Suppressor macrophage treated with lipopolysaccharide for 4 hours (primary cell): ENCODE data around the gene CFAP119.
A peak's percentile ranks its signal among the peaks of the same experiment; 100 is the strongest.

ENCODE experiments used
- DNase-seq: peaks from one replicate; pipeline ENCODE4 v3.0.0-alpha.2; 2020

CFAP119 gene

DNA sequence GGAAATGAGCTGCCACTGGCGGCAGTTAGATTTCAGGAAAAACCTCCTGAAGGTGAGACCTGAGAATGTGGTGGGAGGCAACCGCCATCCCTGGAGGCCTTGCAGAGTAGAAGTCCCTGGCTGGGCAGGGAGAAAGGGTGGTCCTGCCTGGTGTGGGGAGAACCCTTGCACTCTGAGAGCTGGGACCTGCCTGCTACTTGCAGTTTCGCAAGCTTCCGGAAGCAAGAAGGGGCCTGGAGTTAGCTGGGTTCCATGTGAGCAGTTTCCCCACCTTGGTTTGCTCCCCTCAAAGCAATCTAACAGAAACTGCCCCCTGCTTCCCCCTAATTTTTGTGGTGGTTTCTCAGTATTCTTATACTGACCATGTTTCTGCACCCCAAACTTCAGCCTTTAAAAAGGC, 18.7 kb upstream of the CFAP119 start:
- DNase-seq, result no peak

DNA sequence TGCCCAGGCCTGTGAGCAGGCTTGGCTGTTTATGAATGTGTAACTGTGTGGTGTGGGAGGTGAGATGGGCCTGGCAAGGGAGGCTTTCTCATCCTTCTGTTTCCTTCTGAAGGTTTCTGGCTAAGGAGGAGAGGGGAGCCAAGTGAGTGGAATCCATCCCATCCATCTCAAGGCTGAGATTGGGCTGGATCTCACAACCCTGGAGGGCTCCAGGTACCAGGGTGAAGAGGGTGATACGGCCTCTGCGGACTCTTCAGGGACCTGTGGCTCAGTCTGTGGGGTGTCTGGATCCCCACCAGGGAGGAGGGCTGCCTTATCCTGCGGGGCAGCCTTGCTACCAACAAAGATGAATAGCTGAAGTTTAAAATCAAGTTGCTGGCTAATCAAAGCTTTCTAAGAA, 18.2 kb upstream of the CFAP119 start:
- no peak for DNase-seq

DNA sequence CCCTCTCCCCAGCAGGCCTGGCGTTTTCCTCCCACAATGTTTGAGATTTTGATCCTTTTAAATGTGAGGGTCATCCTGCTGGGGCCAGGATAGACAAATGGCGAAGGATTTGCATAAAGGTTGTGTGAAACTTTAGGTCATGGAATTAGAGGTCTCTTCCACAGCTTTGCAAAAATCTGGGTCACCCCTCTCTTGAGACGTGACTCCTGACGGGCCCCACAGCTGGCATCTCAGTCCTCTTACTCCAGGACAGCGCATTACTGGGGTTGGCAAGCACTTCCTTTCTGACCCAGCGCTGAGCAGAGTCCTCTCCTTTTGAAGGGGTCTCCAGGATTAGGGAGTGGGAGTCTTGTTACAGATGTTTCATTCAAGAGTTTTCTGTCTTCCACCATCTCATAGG, 17.7 kb upstream of the CFAP119 start:
- no peak for DNase-seq

DNA sequence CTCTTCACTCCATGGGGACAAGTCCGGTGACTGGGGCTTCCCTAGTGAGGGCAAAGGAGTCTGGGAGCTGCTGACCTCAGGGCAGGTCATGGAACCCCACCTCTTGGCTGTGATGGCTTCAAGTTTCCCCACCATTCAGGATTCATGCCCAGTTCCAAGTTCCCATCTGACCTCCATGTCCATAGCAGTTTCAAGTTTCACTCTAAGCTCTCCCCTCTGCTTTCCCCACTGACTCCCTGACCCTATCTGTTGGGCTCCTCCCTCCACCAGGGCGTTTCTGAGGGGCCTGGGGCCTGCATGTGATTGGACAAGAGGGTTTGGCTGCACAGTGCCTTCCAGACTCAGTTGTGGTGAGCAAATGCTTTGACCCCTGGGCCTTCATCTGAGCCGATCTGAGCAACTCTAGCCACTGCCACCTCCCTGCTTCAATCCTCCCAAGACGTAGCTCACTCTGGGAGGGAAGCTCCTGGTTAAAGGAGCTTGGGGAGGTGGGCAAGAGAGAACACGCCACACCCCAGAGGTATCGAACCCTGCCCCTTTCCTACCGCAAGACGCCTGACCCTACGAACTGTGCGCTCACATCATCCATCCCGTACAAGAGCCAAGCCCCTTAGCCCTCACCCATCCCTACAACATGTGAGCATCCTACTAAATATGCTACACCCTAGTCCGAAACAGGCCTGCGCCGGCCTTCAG, 16.8 kb upstream of the CFAP119 start:
- DNase-seq, result no peak

DNA sequence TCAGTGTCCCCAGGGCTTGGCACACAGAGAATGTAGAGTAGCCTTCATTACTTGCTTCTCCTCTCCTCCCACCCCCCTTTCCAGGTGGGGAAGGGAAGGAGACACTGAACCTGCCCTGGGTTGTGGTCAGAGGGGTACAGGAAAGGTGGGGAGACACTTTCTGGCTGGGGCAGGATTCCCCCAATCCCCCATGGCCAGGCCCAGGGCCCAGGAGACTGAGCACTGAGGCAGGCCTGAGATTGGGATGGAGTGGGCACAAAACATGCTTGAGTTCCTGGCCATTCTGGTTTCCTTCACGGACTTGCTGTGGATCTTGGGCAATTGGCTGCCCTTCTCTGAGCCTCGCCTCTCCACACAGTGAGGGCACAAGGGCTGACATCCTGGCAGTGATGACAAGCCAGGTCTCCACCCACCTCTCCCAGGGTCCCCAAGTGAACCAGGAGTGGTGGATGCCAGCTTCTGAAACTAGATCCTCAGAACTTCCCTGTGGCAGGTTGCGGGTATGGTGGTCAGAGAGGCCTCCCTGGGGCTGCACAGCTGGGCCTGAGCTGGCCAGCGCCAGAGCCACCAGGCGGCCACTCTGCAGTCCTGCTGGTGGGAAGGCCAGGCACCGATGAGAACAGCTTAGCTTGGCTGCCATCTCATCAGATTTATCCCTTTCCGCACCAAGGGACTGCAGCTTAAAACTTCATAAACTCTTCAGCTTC, 15.9 kb upstream of the CFAP119 start:
- DNase-seq, result no peak

DNA sequence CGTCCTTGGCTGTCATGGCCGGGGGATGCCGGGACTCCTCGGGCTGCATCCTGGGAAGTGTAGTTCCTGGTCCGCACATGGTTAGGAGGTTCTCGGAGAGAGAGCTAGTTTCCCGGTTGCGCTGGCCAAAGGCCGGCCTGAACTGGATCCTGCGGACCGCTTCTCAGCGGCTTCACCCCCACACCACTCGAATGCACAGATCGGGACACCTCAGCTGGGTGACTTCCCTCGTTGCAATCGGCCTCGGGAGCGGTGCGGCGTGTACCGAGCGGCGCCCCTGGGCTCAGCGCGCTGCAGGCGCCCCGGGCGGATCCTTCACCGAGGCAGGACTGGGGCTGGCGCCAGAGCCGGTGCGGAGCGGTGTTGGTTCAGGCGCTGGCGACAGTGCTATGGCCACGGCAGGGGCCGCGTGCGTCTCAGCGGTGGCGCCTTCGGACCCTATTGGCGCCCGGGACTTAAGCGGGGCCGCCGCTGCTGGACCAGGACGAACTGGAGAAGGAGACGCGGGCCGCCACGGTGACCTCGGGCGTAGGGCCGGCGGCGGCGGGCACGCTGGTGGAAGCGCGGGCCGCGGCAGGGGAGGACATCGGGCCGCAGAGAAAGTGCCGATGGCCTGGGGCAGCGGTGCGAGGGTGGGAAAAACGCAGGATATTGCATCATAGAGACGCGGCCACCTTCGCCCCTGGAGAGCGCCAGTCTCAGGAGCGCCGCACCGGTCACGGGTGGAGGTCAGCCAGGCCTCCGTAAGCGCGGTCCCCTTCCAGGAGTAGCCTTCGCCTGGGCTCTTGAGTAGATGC, 13.7 kb upstream of the CFAP119 start:
- DNase-seq, result peak; percentile 73

DNA sequence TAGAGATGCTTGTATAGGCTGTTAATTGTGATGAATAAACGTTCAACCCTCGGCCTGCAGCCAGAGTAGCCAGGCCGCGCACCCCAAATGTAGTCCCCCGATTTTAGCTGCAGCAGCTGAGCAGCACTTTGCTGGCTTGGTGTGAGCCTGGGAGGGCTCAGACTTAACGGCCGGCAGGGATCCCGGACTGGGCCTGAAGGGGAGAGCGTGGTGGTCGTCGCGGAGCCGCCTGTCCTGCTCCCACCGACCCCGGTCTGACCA, 13.2 kb upstream of the CFAP119 start:
- DNase-seq, result no peak

DNA sequence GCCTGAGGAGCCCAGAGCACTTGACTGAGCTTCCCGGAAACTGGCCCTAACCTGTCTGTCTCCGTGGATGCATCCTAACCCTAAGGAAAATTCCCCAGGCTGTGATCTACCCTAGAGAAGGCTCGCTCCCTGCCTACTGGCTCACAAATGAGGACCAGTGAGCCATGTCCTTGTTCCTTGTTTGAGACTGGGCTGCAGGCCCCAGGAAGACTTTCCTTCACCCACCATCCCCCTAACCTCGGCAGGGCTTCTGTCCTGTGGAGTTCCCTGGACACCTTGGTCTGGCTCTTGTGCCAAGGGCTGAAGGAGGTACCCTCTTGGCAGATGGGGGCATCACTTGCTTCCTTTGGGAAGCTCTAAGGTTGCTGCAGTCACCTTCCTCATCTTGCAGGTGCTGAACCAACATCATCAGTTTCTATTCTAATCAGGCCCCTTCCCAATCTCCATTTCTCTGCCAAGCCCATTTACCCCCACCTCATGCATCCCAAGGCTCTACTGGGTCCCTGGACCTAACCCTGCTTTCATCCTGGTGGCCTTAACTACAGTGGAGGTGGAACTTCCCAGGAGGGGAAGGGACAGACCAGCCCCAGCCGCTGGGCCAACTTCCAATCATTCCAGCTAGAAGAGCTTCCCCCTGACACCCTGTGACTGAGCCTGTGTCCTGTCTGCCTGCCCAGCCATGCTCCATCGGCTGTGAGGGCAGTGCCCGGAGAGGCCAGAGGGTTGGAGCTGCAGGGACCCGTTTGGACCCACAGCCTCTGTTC, 12.7 kb upstream of the CFAP119 start:
- DNase-seq, result no peak

DNA sequence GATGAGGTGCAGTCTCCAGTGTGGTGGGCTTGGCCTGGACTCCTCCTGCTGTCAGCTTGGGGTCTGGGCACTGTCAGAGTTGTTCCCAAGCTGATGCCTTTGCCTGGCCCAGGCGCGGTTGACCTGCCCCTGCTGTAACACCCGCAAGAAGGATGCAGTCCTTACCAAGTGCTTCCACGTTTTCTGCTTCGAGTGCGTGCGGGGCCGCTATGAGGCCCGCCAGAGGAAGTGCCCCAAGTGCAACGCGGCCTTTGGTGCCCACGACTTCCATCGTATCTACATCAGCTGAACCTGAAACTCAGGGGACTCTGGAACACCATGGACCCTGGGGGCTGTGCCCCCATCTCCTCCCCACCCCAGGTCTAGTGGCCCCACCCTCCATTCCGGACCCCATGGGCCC, 12.0 kb upstream of the CFAP119 start:
- DNase-seq, result no peak

DNA sequence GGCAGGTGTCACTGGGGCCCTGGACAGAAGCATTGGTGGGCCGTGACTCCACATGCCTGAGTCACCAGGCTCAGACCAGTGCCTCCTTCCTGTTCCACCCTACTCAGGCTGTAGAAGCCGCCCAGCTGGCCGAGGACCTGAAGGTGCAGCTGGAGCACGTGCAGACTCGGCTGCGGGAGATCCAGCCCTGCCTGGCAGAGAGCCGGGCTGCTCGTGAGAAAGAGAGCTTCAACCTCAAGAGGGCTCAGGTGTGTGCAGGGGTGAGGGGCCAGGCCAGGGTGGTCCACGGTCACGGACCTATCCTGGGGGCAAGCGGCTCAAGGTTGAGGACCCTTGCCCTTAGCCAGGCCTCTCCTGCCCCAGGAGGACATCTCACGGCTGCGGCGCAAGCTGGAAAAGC, 9.9 kb upstream of the CFAP119 start:
- DNase-seq, result no peak

DNA sequence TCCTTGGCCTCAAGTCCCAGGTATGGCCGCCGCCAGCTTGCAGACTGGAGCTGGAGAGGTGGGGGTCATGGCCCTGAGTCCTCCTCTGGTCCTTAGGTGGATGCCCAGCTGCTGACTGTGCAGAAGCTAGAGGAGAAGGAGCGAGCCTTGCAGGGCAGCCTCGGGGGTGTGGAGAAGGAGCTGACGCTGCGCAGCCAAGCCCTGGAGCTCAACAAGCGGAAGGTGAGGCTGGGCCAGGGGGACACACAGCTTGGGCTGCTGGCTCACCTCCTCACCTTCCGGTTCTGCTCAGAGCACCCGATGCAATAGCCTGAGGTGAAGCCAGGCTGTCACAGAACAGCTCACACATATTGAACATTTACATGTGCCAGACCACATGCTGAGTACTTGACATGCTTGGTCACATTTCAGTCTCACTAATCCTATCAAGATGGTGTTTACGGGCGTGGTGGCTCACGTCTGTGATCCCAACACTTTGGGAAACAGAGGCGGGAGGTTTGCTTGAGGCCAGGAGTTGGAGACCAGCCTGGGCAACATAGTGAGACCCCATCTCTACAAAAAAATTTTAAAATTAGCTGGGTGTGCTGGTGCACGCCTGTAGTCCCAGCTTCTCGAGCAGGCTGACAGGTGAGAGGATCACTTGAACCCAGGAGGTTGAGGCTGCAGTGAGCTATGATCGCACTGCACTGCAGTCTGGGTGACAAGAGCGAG, 7.7 kb upstream of the CFAP119 start:
- DNase-seq, result no peak

DNA sequence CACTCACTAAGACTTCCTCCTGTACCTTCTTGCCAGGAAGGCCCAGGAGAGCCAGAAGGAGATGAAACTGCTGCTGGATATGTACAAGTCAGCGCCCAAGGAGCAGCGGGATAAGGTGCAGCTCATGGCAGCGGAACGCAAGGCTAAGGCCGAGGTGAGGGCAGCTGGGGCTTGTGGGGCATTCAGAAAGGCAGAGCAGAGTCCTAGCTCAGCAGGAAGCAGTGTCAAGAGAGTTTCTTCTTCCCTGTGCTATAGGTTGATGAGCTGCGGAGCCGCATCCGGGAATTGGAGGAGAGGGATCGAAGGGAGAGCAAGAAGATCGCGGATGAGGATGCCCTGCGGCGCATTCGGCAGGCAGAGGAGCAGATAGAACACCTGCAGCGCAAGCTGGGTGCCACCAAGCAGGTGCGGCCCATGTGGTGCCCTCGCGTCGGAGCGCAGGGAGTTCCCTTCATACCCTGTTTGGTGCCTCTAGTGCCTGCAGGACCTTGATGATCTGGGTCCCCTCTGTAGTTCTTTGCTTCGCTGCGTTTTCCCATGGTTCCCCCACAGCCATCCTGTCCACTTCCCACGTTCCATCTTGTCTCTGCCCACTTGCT, 6.8 kb upstream of the CFAP119 start:
- no peak for DNase-seq

DNA sequence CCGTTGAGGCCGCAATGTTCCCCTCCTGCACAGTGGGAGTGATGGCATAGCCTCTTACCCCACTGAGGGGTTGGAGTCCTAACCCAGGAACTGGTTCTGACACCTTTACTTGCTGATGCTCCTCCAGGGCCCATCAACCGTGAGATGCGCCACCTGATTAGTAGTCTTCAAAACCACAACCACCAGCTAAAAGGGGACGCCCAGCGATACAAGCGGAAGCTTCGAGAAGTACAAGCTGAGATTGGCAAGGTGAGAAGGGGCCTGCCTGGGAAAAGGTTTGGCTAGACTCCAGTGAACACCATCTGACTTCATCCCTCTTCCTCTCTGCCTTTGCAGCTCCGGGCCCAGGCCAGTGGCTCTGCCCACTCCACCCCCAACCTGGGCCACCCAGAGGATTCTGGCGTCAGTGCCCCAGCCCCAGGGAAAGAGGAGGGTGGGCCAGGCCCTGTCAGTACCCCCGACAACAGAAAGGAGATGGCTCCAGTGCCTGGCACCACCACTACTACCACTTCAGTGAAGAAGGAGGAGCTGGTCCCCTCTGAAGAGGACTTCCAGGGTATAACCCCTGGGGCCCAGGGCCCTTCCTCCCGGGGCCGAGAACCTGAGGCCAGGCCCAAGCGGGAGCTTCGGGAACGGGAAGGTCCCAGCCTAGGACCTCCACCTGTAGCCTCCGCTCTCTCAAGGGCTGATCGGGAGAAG, 6.1 kb upstream of the CFAP119 start:
- DNase-seq, result no peak

DNA sequence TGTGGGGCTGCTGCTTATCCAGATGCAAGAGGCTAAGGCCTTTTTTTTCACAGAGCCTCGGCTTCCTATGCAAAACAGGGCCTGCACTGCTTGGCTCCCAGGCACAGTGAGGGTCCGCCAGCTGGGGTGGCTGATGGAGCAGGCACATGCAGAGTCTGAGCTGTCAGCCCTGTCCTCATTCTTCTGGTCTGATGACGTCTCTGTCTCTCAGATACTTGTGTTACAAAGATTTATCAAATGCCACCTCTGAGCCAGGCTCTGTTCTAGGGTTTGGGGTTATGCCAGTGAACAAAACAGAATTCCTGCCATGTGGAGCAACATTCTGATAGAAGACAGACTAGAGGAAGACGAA, 5.0 kb upstream of the CFAP119 start:
- no peak for DNase-seq

DNA sequence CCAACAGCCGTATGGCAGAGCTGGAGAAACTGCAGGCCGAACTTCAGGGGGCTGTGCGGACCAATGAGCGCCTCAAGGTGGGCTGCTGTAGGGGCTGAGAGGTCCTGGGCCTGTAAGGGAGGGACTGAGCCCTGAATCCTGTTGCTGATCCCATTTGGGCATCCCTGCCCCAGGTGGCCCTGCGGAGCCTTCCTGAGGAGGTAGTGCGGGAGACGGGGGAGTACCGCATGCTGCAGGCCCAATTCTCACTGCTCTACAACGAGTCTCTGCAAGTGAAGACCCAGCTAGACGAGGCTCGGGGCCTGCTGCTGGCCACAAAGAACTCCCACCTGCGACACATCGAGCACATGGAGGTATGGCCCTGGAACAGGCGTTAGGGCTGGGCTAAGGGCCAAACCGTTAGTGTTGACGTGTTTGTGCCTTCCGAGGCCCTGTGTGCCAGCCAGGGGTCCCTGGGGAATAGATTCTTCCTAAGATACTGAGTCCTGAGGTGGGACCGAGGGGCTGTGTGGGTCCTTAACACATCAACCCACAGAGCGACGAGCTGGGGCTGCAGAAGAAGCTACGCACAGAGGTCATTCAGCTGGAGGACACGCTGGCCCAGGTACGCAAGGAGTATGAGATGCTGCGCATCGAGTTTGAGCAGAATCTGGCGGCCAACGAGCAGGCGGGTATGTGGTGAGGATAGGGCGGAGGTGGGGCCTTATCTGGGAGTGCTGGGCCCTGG, 4.5 kb upstream of the CFAP119 start:
- no peak for DNase-seq

DNA sequence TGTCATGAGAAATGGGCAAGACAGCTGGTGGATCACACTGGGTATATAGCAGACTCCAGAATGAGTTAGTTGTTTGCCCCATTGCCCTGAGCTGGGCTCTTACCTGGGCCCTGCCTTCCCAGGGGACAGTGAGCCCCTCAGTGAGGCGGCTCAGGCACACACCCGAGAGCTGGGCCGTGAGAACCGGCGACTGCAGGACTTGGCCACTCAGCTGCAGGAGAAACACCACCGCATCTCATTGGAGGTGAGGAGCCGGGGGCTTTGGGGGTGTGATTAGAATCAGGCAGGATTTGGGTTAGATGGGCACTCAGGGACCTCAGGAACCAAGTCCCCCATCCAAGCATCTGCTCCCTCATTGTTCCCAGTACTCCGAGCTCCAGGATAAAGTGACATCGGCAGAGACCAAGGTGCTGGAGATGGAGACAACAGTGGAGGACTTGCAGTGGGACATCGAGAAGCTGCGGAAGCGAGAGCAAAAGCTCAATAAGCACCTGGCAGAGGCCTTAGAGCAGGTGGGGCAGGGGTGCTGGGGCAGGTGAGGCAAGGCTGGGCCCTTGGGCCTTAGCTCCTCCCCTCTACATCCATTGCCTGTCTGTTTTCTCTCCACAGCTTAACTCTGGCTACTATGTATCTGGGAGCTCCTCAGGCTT, 3.1 kb upstream of the CFAP119 start:
- no peak for DNase-seq

DNA sequence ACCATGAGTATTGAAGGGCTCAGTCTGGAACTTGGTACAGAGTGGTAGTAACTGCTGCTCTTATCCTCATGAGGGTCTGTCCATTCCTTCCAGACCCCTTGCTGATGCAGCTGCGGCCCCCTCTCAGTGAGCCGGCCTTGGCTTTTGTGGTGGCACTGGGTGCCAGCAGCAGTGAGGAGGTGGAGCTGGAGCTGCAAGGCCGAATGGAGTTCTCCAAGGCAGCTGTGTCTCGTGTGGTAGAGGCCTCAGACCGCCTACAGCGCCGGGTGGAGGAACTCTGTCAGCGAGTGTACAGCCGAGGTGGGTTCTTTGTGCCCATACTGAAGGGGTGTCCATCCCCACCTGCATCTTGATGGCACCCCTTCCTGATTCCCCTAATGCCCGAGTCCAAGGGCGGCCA, 2.2 kb upstream of the CFAP119 start:
- no peak for DNase-seq

DNA sequence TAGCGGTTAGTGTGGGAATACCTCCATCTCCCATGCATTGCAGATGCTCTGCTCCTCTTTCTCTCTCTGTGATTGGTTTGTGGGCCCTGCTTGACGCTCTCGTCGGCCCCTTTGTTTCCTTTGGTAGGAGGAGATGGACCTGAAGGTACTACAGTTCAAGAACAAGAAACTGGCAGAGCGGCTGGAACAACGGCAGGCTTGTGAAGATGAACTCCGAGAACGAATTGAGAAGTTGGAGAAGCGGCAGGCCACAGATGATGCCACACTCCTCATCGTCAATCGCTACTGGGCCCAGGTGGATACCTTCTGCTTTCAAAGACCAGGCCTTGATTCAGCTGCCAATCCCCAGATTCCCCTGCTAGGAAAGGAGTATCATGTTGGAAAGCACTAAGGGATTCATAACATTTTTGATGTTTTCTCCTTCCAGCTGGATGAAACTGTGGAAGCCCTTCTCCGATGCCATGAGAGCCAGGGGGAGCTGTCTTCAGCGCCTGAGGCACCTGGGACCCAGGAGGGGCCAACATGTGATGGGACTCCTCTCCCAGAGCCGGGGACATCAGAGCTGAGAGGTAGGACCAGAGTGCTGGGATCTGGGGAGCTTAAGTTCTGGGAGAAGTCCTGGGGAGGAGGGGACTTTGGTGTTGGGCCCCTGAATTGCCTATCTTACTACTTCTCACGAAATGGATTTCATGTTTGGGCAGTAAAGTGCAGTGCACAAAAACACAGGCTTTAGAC, 1.3 kb upstream of the CFAP119 start:
- DNase-seq, result no peak

DNA sequence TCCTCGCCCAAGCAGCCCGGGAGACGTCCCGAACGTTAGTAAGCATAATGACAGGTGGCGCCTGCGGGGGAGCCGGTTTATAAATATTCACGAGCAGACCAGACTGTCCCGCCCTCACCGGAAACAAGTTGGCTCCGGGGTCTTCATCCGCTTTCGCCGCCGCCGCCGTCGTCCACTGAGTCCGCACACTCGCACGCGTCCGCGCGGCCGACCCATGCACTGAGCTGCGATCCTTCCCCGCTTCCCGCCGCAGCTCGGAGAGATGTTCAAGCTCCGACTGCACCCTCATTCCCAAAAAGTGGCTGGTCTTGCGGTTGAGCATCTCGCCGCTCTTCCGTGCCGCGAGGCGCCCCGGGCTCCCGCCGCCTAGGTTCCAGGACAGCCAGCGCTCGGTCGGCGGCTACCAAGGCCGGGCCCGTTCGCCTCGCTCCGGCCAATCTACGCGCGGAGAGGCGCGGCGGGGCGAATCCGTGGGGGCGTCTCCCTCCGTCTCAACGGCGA, 385 bp downstream of the CFAP119 start:
- no peak for DNase-seq
